Measurements from ENCODE around the gene LYRM4.

LYRM4 gene

GRCh38 chr6:5132731-5133130 is 128.0 kb downstream of the LYRM4 start:
- H3K79me2 ChIP-seq (ENCODE audit: control insufficient read depth, insufficient read depth, low read length, poor library complexity), result no peaks in the 10 kb centered on the region
- H2AK5ac ChIP-seq (ENCODE audit: low read length), result no peak overlapping the region
- no peak overlapping the region for H3K27ac ChIP-seq (ENCODE audit: low read depth, low read length)
- no peaks in the 10 kb centered on the region for H3K36me3 ChIP-seq (ENCODE audit: control insufficient read depth in 1 of 2, insufficient read depth in 2 of 2, low read length in 2 of 2)
- peak in 1 of 2 donors; percentile 16 for DNase-seq
- H2BK5ac ChIP-seq (ENCODE audit: low read depth, low read length, poor library complexity), result no peak overlapping the region
- H2BK120ac ChIP-seq (ENCODE audit: insufficient read depth, low read length, poor library complexity), result no peak overlapping the region
- no peak overlapping the region for H3K14ac ChIP-seq (ENCODE audit: low read length)
- H2AFZ ChIP-seq (ENCODE audit: insufficient read depth, low read length, poor library complexity), result no peak overlapping the region
- no peak overlapping the region for H4K12ac ChIP-seq (ENCODE audit: low read depth, low read length)
- H4K8ac ChIP-seq (ENCODE audit: low read depth, low read length), result no peak overlapping the region
- no peak overlapping the region for H3K9ac ChIP-seq (ENCODE audit: low read length)
- no peak overlapping the region for H3K4me3 ChIP-seq (ENCODE audit: low read depth, low read length)
- peaks cover 1% of the 10 kb centered on the region for H3K9me3 ChIP-seq (ENCODE audit: insufficient read depth, low read depth, low read length)
- H3K4me1 ChIP-seq (ENCODE audit: control insufficient read depth in 1 of 2, insufficient read depth in 2 of 2, low read length in 2 of 2), result peaks cover 5% of the 10 kb centered on the region in 2 experiments
- H3K4me2 ChIP-seq (ENCODE audit: low read length), result no peak overlapping the region
- no peak overlapping the region for H2BK12ac ChIP-seq (ENCODE audit: low read length)
- no peaks in the 10 kb centered on the region for H3K27me3 ChIP-seq (ENCODE audit: insufficient read depth, low read length)
- H3K23ac ChIP-seq (ENCODE audit: low read length), result no peak overlapping the region
- no peak overlapping the region for H3K4ac ChIP-seq (ENCODE audit: low read depth, low read length)
- no CpG with 5 or more reads among the region's 7 CpGs for WGBS (ENCODE audit: extremely low coverage, insufficient coverage, insufficient read length)
- no peak overlapping the region for H3K18ac ChIP-seq (ENCODE audit: low read length)
- peaks cover 3% of the 10 kb centered on the region for H3K79me1 ChIP-seq (ENCODE audit: low read length)
- no peak overlapping the region for H4K91ac ChIP-seq (ENCODE audit: low read depth, low read length)

GRCh38 chr6:5130135-5130866 is 130.4 kb downstream of the LYRM4 start:
- H3K79me1 ChIP-seq (ENCODE audit: low read length), result peaks cover 3% of the 10 kb centered on the region
- peak overlapping the region; percentile 46 for H4K8ac ChIP-seq (ENCODE audit: low read depth, low read length)
- H3K79me2 ChIP-seq (ENCODE audit: control insufficient read depth, insufficient read depth, low read length, poor library complexity), result no peaks in the 10 kb centered on the region
- no peak overlapping the region for H2BK5ac ChIP-seq (ENCODE audit: low read depth, low read length, poor library complexity)
- peaks cover 1% of the 10 kb centered on the region for H3K9me3 ChIP-seq (ENCODE audit: insufficient read depth, low read depth, low read length)
- WGBS (ENCODE audit: extremely low coverage, insufficient coverage, insufficient read length), result no CpG with 5 or more reads among the region's 10 CpGs
- peak overlapping the region; percentile 24 for H3K4ac ChIP-seq (ENCODE audit: low read depth, low read length)
- no peak overlapping the region for H3K18ac ChIP-seq (ENCODE audit: low read length)
- H3K14ac ChIP-seq (ENCODE audit: low read length), result peak overlapping the region; percentile 0
- H3K4me3 ChIP-seq (ENCODE audit: low read depth, low read length), result no peak overlapping the region
- no peaks in the 10 kb centered on the region for H3K27me3 ChIP-seq (ENCODE audit: insufficient read depth, low read length)
- no peak for DNase-seq
- H2AFZ ChIP-seq (ENCODE audit: insufficient read depth, low read length, poor library complexity), result no peak overlapping the region
- H3K9ac ChIP-seq (ENCODE audit: low read length), result no peak overlapping the region
- H3K27ac ChIP-seq (ENCODE audit: low read depth, low read length), result no peak overlapping the region
- no peaks in the 10 kb centered on the region for H3K36me3 ChIP-seq (ENCODE audit: control insufficient read depth in 1 of 2, insufficient read depth in 2 of 2, low read length in 2 of 2)
- peaks cover 11 to 15% of the 10 kb centered on the region in 2 experiments for H3K4me1 ChIP-seq (ENCODE audit: control insufficient read depth in 1 of 2, insufficient read depth in 2 of 2, low read length in 2 of 2)
- H2BK12ac ChIP-seq (ENCODE audit: low read length), result peak overlapping the region; percentile 1
- no peak overlapping the region for H3K23ac ChIP-seq (ENCODE audit: low read length)
- H4K12ac ChIP-seq (ENCODE audit: low read depth, low read length), result no peak overlapping the region
- peak overlapping the region; percentile 1 for H4K91ac ChIP-seq (ENCODE audit: low read depth, low read length)
- no peak overlapping the region for H2AK5ac ChIP-seq (ENCODE audit: low read length)
- no peak overlapping the region for H3K4me2 ChIP-seq (ENCODE audit: low read length)
- H2BK120ac ChIP-seq (ENCODE audit: insufficient read depth, low read length, poor library complexity), result no peak overlapping the region

- no CpG with 5 or more reads among the region's 4 CpGs for whole genome bisulfite sequencing (ENCODE audit: extremely low coverage, insufficient coverage, insufficient read length)
- H3K79me2 ChIP-seq (ENCODE audit: control insufficient read depth, insufficient read depth, low read length, poor library complexity), result no peaks in the 10 kb centered on the region
Observed at GRCh38 chr6:5128351-5128750, 132.4 kb downstream of the LYRM4 start.

DNA sequence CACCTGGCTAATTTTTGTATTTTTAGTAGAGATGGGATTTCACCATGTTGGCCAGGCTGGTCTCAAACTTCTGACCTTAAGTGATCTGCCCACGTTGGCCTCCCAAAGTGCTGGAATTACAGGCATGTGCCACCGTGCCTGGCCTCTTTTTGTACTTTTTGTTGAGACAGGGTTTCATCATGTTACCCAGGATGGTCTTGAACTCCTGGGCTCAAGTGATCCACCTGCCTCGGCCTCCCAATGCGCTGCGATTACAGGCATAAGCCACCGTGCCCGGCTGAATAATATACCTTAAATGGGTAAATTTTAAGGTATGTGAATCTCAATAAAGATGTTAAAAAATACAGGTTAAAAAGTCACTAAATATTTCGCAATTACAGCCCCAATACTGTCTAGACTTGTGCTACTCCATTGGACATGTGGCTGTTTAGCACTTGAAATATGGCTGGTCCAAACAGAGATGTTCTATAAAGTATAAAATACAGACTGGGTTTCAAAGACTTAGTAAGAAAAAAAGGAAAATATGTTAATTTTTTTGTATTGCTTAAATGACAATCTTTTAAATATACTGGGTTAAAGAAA is 133.6 kb downstream of the LYRM4 start:
- H3K4ac ChIP-seq (ENCODE audit: low read depth, low read length), result no peak overlapping the region
- no peak overlapping the region for H2BK120ac ChIP-seq (ENCODE audit: insufficient read depth, low read length, poor library complexity)
- no peak overlapping the region for H2AFZ ChIP-seq (ENCODE audit: insufficient read depth, low read length, poor library complexity)
- H3K27me3 ChIP-seq (ENCODE audit: insufficient read depth, low read length), result no peaks in the 10 kb centered on the region
- H2AK5ac ChIP-seq (ENCODE audit: low read length), result no peak overlapping the region
- H3K9ac ChIP-seq (ENCODE audit: low read length), result no peak overlapping the region
- H3K23ac ChIP-seq (ENCODE audit: low read length), result no peak overlapping the region
- no peaks in the 10 kb centered on the region for H3K79me2 ChIP-seq (ENCODE audit: control insufficient read depth, insufficient read depth, low read length, poor library complexity)
- H3K4me1 ChIP-seq (ENCODE audit: control insufficient read depth in 1 of 2, insufficient read depth in 2 of 2, low read length in 2 of 2), result peaks cover 16 to 19% of the 10 kb centered on the region in 2 experiments
- no peak overlapping the region for H3K27ac ChIP-seq (ENCODE audit: low read depth, low read length)
- H4K91ac ChIP-seq (ENCODE audit: low read depth, low read length), result no peak overlapping the region
- H3K79me1 ChIP-seq (ENCODE audit: low read length), result peaks cover 3% of the 10 kb centered on the region
- no CpG with 5 or more reads among the region's 8 CpGs for WGBS (ENCODE audit: extremely low coverage, insufficient coverage, insufficient read length)
- H3K9me3 ChIP-seq (ENCODE audit: insufficient read depth, low read depth, low read length), result peaks cover 3% of the 10 kb centered on the region
- H3K14ac ChIP-seq (ENCODE audit: low read length), result no peak overlapping the region
- no peaks in the 10 kb centered on the region for H3K36me3 ChIP-seq (ENCODE audit: control insufficient read depth in 1 of 2, insufficient read depth in 2 of 2, low read length in 2 of 2)
- no peak for DNase-seq
- H4K12ac ChIP-seq (ENCODE audit: low read depth, low read length), result no peak overlapping the region
- H2BK12ac ChIP-seq (ENCODE audit: low read length), result peak overlapping the region; percentile 33
- no peak overlapping the region for H3K4me3 ChIP-seq (ENCODE audit: low read depth, low read length)
- no peak overlapping the region for H4K8ac ChIP-seq (ENCODE audit: low read depth, low read length)
- H3K4me2 ChIP-seq (ENCODE audit: low read length), result no peak overlapping the region
- H2BK5ac ChIP-seq (ENCODE audit: low read depth, low read length, poor library complexity), result no peak overlapping the region
- no peak overlapping the region for H3K18ac ChIP-seq (ENCODE audit: low read length)

More at GRCh38 chr6:5128351-5128750, 132.4 kb downstream of the LYRM4 start:
- no peak overlapping the region for H3K4me3 ChIP-seq (ENCODE audit: low read depth, low read length)
- no peak overlapping the region for H3K14ac ChIP-seq (ENCODE audit: low read length)
- H4K91ac ChIP-seq (ENCODE audit: low read depth, low read length), result no peak overlapping the region
- no peak overlapping the region for H3K23ac ChIP-seq (ENCODE audit: low read length)
- DNase-seq, result no peak
- no peak overlapping the region for H3K18ac ChIP-seq (ENCODE audit: low read length)
- H3K36me3 ChIP-seq (ENCODE audit: control insufficient read depth in 1 of 2, insufficient read depth in 2 of 2, low read length in 2 of 2), result no peaks in the 10 kb centered on the region
- H3K9ac ChIP-seq (ENCODE audit: low read length), result no peak overlapping the region
- no peak overlapping the region for H3K27ac ChIP-seq (ENCODE audit: low read depth, low read length)
- no peak overlapping the region for H4K12ac ChIP-seq (ENCODE audit: low read depth, low read length)
- H3K79me1 ChIP-seq (ENCODE audit: low read length), result peaks cover 3% of the 10 kb centered on the region
- H3K27me3 ChIP-seq (ENCODE audit: insufficient read depth, low read length), result no peaks in the 10 kb centered on the region
- H3K4ac ChIP-seq (ENCODE audit: low read depth, low read length), result no peak overlapping the region
- H2BK5ac ChIP-seq (ENCODE audit: low read depth, low read length, poor library complexity), result no peak overlapping the region
- H3K4me1 ChIP-seq (ENCODE audit: control insufficient read depth in 1 of 2, insufficient read depth in 2 of 2, low read length in 2 of 2), result peaks cover 16 to 19% of the 10 kb centered on the region in 2 experiments
- no peak overlapping the region for H3K4me2 ChIP-seq (ENCODE audit: low read length)
- no peak overlapping the region for H2AK5ac ChIP-seq (ENCODE audit: low read length)
- no peak overlapping the region for H2AFZ ChIP-seq (ENCODE audit: insufficient read depth, low read length, poor library complexity)
- no peak overlapping the region for H4K8ac ChIP-seq (ENCODE audit: low read depth, low read length)
- no peak overlapping the region for H2BK120ac ChIP-seq (ENCODE audit: insufficient read depth, low read length, poor library complexity)
- H2BK12ac ChIP-seq (ENCODE audit: low read length), result no peak overlapping the region
- H3K9me3 ChIP-seq (ENCODE audit: insufficient read depth, low read depth, low read length), result peaks cover 3% of the 10 kb centered on the region

Data from trophoblast cell (in vitro differentiated cells and primary cell).